Liver (tissue), 9 donors: ENCODE results near the gene SRPRB. TPM values are rescaled to one million over a fixed set of nuclear protein-coding genes. Genes with fewer than 3 reads are reported as not detected.
A peak's percentile ranks its signal among the peaks of the same experiment; 100 is the strongest.

Source experiments
- DNase-seq: peaks from one replicate; pipeline ENCODE4 v3.0.0-alpha.2; 2017; ENCODE audit warnings: low spot score
- H3K27ac ChIP-seq, 2 donors: one replicate each; pipeline ENCODE4 v1.7.0; 2013; ENCODE audit warnings: inconsistent platforms in 2 of 2, low read length in 2 of 2, control low read depth in 1 of 2, low read depth in 1 of 2, mild to moderate bottlenecking in 1 of 2
- H3K27me3 ChIP-seq, 4 donors: one replicate each; pipeline versions ENCODE4 v1.6.1 to v1.7.0; 2013; ENCODE audit warnings: low read length in 3 of 4, inconsistent platforms in 1 of 4, mild to moderate bottlenecking in 1 of 4, moderate library complexity in 1 of 4; ENCODE audit not compliant: control insufficient read depth in 4 of 4, insufficient read depth in 4 of 4
- H3K36me3 ChIP-seq, 4 donors: one replicate each; pipeline versions ENCODE4 v1.6.1 to v1.7.0; 2013; ENCODE audit warnings: low read length in 3 of 4, mild to moderate bottlenecking in 3 of 4, low read depth in 1 of 4, moderate library complexity in 1 of 4; ENCODE audit not compliant: control insufficient read depth in 4 of 4, insufficient read depth in 3 of 4
- H3K4me1 ChIP-seq, 4 donors: one replicate each; pipeline versions ENCODE4 v1.6.1 to v1.7.0; 2013; ENCODE audit warnings: low read length in 3 of 4, mild to moderate bottlenecking in 3 of 4, moderate library complexity in 1 of 4; ENCODE audit not compliant: control insufficient read depth in 4 of 4, insufficient read depth in 4 of 4
- H3K4me3 ChIP-seq, 3 donors: one replicate each; pipeline versions ENCODE4 v1.6.1 to v1.7.0; 2013; ENCODE audit warnings: low read length in 3 of 3, control low read depth in 1 of 3, low read depth in 1 of 3, mild to moderate bottlenecking in 1 of 3
- H3K9ac ChIP-seq, 2 donors: one replicate each; pipeline ENCODE4 v1.7.0; 2013; ENCODE audit warnings: low read length in 2 of 2, mild to moderate bottlenecking in 2 of 2, moderate library complexity in 2 of 2, control low read depth in 1 of 2, low read depth in 1 of 2
- H3K9me3 ChIP-seq, 4 donors: one replicate each; pipeline versions ENCODE4 v1.6.1 to v1.7.0; 2013; ENCODE audit warnings: low read length in 3 of 4; ENCODE audit not compliant: control insufficient read depth in 4 of 4
- FOXA1 ChIP-seq: IDR thresholded peaks from 2 replicates; pipeline ENCODE4 v1.6.1; 2016; ENCODE audit warnings: antibody characterized with exemption
- FOXA2 ChIP-seq: IDR thresholded peaks from 2 replicates; pipeline ENCODE4 v1.6.1; 2016; ENCODE audit warnings: antibody characterized with exemption
- GABPA ChIP-seq, 2 donors: IDR thresholded peaks in 1 of 2; conservative IDR thresholded peaks in 1 of 2; 2 replicates each; pipeline ENCODE4 v1.6.1; 2016; ENCODE audit warnings: antibody characterized with exemption in 2 of 2, mild to moderate bottlenecking in 1 of 2, moderate library complexity in 1 of 2
- JUND ChIP-seq, 2 donors: IDR thresholded peaks; 2 replicates each; pipeline ENCODE4 v1.6.1; 2016; ENCODE audit warnings: antibody characterized with exemption in 2 of 2
- RAD21 ChIP-seq, 2 donors: IDR thresholded peaks; 2 replicates each; pipeline ENCODE4 v1.6.1; 2016; ENCODE audit warnings: antibody characterized with exemption in 2 of 2, mild to moderate bottlenecking in 2 of 2
- RXRA ChIP-seq, 2 donors: IDR thresholded peaks; 2 replicates each; pipeline ENCODE4 v1.6.1; 2017 to 2018; ENCODE audit warnings: antibody characterized with exemption in 2 of 2, mild to moderate bottlenecking in 1 of 2
- YY1 ChIP-seq: IDR thresholded peaks from 2 replicates; pipeline ENCODE4 v1.6.1; 2016; ENCODE audit warnings: antibody characterized with exemption, mild to moderate bottlenecking
- WGBS: extraction: QIAGEN DNeasy Blood & Tissue Kit; methylation state at CpG from one replicate; pipeline ENCODE4 v1.1.7; 2013; 5-methylcytosine and 5-hydroxymethylcytosine counted together
- polyA plus RNA-seq, 2 donors: library from polyadenylated mRNA; stranded (reverse) in 1 of 2; unstranded in 1 of 2; fragments of 200-250 nt in 1 of 2; fragments of >200 nt in 1 of 2; fragmentation: Nextera tagmentation in 1 of 2; extraction: Ambion mirVana in 1 of 2; gene quantifications; one replicate each; pipeline versions ENCODE4 v1.2.1 to v1.2.3, GENCODE V29; 2013 to 2015
- total RNA-seq, 2 donors: library from RNA; depleted of rRNA; stranded (reverse); fragments of >200 nt; gene quantifications; one replicate each; pipeline ENCODE4 v1.2.3, GENCODE V29; 2014
- TF ChIP-seq, protein P1 (sequence below): IDR thresholded peaks from 2 replicates; pipeline ENCODE4 v1.6.1; 2016; ENCODE audit warnings: antibody characterized with exemption
- TF ChIP-seq, protein P2 (sequence below): IDR thresholded peaks from 2 replicates; pipeline ENCODE4 v1.6.1; 2016; ENCODE audit warnings: antibody characterized with exemption
- donor health status: healthy.
- donor health status: healthy.
- donor health status: healthy.
- donor health status: healthy.
- donor health status: healthy.

SRPRB gene
- total and polyA plus RNA-seq, 4 donors = 34.7 to 97.6 (median 76.9) TPM

DNA sequence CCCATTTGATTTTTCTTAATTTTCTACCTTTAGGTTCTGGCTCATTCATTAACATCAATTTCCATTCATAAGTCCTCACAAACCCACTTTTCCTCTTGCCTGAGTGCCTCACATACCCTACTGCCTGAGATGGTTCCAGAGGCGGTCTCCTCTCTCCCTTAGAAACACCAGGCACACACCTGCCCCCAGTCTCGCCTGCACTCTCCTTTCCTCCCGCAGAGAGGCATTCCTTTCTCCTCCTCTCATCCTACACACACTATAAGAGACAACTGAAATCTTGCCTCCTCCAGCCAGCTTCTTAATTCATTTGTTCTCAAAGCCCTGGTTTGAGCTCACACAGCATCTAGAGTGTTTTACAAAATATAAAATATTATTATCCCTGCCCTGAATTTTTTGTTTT, 31.9 kb upstream of the SRPRB start:
- H3K9ac ChIP-seq = no peak overlapping the region
- H3K27ac ChIP-seq = no peak overlapping the region
- DNase-seq = no peak
- 79% methylated on average over 3 of the region's 3 CpGs for WGBS
- TF ChIP-seq YY1 = no peak
- peak in 1 of 2 donors; percentile 11 for TF ChIP-seq JUND (IDR thresholded peaks at IDR 0.05)
- H3K4me1 ChIP-seq = peaks cover 0 to 3% (median 0%) of the 10 kb centered on the region in 4 donors
- no peak overlapping the region for H3K4me3 ChIP-seq
- H3K27me3 ChIP-seq = no peaks in the 10 kb centered on the region
- no peaks in the 10 kb centered on the region for H3K9me3 ChIP-seq
- peaks cover 1 to 77% (median 73%) of the 10 kb centered on the region in 4 donors for H3K36me3 ChIP-seq

GRCh38 chr3:133775309-133775708, 30.3 kb upstream of the SRPRB start:
- H3K4me3 ChIP-seq = no peak overlapping the region
- TF ChIP-seq GABPA (IDR thresholded peaks at IDR 0.05 in 1 of 2, conservative IDR thresholded peaks at IDR 0.05 in 1 of 2) = no peak
- no peak for TF ChIP-seq RAD21 (IDR thresholded peaks at IDR 0.05)
- TF ChIP-seq, protein P1, sequence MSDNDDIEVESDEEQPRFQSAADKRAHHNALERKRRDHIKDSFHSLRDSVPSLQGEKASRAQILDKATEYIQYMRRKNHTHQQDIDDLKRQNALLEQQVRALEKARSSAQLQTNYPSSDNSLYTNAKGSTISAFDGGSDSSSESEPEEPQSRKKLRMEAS = peak; percentile 12
- TF ChIP-seq, protein P2, sequence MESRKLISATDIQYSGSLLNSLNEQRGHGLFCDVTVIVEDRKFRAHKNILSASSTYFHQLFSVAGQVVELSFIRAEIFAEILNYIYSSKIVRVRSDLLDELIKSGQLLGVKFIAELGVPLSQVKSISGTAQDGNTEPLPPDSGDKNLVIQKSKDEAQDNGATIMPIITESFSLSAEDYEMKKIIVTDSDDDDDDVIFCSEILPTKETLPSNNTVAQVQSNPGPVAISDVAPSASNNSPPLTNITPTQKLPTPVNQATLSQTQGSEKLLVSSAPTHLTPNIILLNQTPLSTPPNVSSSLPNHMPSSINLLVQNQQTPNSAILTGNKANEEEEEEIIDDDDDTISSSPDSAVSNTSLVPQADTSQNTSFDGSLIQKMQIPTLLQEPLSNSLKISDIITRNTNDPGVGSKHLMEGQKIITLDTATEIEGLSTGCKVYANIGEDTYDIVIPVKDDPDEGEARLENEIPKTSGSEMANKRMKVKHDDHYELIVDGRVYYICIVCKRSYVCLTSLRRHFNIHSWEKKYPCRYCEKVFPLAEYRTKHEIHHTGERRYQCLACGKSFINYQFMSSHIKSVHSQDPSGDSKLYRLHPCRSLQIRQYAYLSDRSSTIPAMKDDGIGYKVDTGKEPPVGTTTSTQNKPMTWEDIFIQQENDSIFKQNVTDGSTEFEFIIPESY = peak; percentile 12
- peak in 1 of 2 donors; percentile 9 for TF ChIP-seq RXRA (IDR thresholded peaks at IDR 0.05)
- peaks cover 0 to 3% (median 0%) of the 10 kb centered on the region in 4 donors for H3K4me1 ChIP-seq
- no peak overlapping the region for H3K9ac ChIP-seq
- DNase-seq = no peak
- WGBS = 52% methylated on average over 9 of the region's 9 CpGs
- peaks cover 0 to 65% (median 64%) of the 10 kb centered on the region in 4 donors for H3K36me3 ChIP-seq
- no peaks in the 10 kb centered on the region for H3K9me3 ChIP-seq
- H3K27me3 ChIP-seq = no peaks in the 10 kb centered on the region
- no peak overlapping the region for H3K27ac ChIP-seq

- H3K27ac ChIP-seq = no peak overlapping the region
- DNase-seq = no peak
- H3K27me3 ChIP-seq = no peaks in the 10 kb centered on the region
- WGBS = 81% methylated on average over 5 of the region's 5 CpGs
- H3K4me3 ChIP-seq = no peak overlapping the region
- peaks cover 0 to 60% (median 59%) of the 10 kb centered on the region in 4 donors for H3K36me3 ChIP-seq
- no peaks in the 10 kb centered on the region for H3K9me3 ChIP-seq
- peaks cover 0 to 3% (median 0%) of the 10 kb centered on the region in 4 donors for H3K4me1 ChIP-seq
- TF ChIP-seq JUND (IDR thresholded peaks at IDR 0.05) = no peak
- peak; percentile 6 for TF ChIP-seq FOXA1
- no peak overlapping the region for H3K9ac ChIP-seq
Observed at GRCh38 chr3:133775835-133776234, 29.8 kb upstream of the SRPRB start.

- WGBS = 65% methylated on average over 7 of the region's 7 CpGs
- TF ChIP-seq FOXA2 = no peak
- TF ChIP-seq RAD21 (IDR thresholded peaks at IDR 0.05) = peak in 1 of 2 donors; percentile 22
- Histone ChIP-seq H3K4me3 (no peak overlapping the region), H3K27me3 (no peaks in the 10 kb centered on the region), H3K4me1 (peaks cover 0 to 3% (median 0%) of the 10 kb centered on the region in 4 donors), H3K9ac (no peak overlapping the region), H3K36me3 (peaks cover 0 to 59% (median 52%) of the 10 kb centered on the region in 4 donors), H3K9me3 (no peaks in the 10 kb centered on the region), H3K27ac (no peak overlapping the region)
- no peak for DNase-seq
Observed at GRCh38 chr3:133776794-133777438, 28.7 kb upstream of the SRPRB start.
